HG02870 (cell line): ENCODE measurements around the gene CARS1.
A peak's percentile ranks its signal among the peaks of the same experiment; 100 is the strongest.

Experiments
- ATAC-seq: cut with Tn5 transposase; IDR thresholded peaks from one replicate; pipeline ENCODE4 v1.9.1; 2021; ENCODE audit warnings: mild to moderate bottlenecking, moderate library complexity; ENCODE audit not compliant: unreplicated experiment

The CARS1 gene

DNA sequence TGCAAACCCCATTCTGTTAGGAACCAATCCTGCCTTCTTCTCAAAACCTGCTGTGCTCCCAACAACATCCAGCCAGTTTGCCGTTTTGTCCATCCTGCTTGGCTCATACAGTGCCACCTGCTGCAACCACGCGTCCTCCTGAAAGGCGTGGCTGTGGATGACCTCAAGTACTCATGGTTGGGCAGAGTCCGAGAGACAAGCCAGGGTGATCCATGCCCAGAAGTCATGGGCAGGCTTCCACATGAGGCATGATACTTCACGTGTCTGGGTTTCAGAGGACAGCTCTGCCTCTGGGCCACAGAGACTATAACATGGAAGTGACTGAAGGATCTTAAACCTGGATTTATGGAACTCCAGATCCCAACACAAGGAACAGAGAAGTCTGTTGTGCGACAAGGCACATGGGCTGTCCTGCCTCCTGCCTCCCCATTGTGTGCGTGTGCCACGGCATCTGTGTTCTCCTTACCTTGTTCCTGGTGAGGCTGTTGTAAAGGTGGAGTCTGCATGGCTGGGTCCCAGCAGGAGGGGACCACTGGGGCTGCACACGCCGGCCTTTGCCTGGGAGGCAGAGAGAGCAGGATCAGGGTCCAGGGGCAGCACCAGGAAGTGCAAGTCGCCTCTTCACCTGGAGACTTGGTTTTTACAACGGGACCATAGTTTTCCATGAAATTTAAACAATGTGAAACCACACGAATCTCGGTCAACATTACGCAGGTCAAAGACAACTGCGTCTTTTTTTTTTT is 15.4 kb downstream of the CARS1 start:
- ATAC-seq = no peak

GRCh38 chr11:3040881-3041280 is 16.3 kb downstream of the CARS1 start:
- ATAC-seq = no peak

GRCh38 chr11:3037945-3038271 is 19.3 kb downstream of the CARS1 start:
- no peak for ATAC-seq

DNA sequence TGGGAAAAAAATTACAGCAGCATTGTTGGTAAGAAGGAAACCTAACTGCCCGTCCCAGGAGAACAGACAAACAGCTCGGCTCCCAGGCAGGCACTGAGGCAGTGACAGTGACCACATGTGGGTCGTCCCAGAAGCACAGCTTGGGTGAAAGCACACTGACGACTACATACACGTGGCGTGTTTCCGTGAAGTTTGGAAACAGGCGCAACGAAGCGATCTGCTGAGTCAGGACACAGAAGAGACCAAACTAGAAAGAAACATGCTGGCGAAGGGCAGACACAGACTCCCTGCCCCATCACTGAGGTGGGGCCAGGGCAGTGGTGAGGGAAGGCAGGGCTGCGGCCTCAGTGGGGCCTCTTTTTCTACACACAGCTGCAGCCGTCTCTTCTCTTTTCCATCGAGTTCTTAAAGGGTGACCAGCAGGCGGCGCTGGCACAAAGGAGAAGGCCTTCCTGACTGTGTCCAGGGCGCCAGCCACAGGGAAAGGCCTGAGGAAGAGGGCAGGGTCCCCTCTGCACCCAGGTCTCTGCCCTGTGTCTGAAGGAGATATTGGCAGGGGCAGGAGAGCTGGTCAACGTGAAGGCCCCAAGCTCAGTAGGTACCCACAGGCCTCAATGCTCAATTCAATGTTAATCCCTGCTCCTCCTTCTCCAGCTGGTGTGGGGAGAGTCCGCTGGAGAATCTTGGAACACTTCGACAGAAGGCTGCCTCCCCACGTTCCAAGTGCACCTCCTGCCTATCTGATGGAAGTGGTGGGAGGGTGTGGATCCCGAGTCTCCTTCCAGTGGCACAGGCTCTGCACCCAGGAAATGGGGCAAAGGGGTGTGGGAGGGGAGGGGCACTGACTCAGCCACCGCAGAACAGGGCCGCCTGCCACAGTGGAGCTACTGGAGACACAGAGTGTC is 19.9 kb downstream of the CARS1 start:
- no peak for ATAC-seq

- no peak for ATAC-seq
Measured at GRCh38 chr11:3036419-3036818, 20.8 kb downstream of the CARS1 start.

DNA sequence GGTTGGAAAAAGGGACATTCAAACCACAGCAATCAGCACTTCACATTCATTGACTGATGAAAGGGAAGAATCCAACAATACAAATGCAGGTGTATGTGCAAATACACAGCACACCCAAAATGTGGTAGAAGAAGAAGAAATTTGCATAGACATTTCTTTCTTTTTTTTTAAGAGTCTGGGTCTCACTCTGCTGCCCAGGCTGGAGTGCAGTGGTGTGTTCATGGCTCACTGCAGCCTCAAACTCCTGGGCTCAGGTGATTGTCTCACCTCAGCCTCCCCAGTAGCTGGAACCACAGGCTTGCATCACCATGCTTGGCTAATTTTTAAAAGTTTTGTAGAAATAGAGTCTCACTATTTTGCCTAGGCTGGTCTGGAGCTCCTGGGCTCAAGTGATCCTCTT is 21.9 kb downstream of the CARS1 start:
- ATAC-seq = no peak

DNA sequence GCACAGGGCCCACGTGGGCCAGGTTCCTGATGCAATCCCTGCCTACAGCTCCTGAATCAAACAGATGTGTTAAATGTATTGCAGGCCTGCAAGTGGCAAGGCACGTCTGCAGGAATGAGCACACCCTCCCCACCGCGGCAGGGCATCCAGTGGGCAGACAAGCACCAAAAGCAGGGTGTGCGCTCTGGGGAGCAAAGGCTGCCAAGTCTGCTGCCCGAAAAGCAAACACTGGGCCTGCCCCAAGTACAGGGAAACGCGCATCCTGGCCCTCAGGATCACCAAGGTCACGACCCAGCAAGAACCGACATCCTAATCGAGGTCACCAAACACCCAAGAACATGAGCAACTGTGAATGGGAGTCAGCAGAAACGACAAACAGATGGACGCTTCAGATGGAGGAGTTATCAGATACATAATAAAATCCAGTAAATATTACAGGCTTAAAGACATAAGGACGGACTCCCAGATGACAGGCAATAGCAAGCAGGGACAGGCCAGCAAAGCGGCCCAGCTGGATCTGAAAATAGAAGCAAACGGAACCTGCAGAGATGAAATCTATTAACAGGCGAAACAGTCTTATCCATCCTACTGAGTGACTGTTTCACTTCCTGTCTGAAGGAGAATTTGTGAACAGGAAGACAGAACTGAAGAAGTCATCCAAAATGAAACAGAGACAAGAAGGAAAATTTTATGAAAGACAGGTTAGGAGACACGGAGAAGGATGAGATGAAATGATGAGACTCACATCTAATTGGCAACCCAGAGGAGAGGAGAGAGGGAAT is 26.7 kb downstream of the CARS1 start:
- ATAC-seq = no peak

- no peak for ATAC-seq
Measured at GRCh38 chr11:3028813-3029212, 28.4 kb downstream of the CARS1 start.

- ATAC-seq = no peak
Measured at GRCh38 chr11:3026803-3027202, 30.4 kb downstream of the CARS1 start.

- no peak for ATAC-seq
Measured at GRCh38 chr11:3022982-3023381, 34.2 kb downstream of the CARS1 start.

GRCh38 chr11:3022300-3022967 is 34.8 kb downstream of the CARS1 start:
- peak; percentile 86 for ATAC-seq

GRCh38 chr11:3021125-3021524 is 36.1 kb downstream of the CARS1 start:
- ATAC-seq = no peak

DNA sequence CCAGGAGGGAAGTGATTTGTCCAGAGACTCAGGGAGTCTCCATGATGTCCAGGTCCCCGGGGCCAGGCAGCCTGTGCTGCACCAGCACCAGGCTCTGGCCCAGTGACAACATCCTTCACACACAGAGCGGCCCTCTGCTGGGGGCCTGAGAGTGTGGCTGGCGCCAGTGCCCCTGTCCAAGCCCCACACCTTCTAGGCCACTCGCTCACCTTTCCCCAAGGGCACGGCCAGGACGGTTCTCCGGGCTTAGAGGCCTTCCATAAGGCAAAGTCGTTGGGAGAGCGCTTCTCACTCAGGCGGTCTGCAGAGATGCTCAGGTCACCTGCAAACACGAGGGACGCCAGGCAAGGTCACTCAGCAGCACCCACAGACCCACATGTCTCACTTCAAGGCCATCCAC is 37.2 kb downstream of the CARS1 start:
- no peak for ATAC-seq

DNA sequence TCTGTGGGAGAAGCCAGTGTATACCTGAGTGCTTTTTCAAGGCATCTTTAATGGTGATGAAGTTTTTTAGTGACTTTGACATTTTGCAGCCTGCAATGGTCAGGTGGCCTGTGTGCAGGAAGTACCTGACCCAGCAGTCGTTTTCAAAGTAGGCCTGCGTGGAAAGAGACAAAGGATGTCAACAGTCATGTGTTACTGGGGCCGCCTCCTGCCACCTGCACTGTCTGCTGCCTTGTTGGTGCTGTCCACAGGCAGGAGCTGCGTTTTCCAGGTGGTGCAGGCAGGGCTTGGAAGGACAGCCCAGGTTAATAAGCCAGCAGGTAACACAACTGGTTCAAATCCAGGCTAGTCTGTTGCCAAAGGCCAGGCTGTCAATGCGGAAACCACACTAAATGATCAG is 38.6 kb downstream of the CARS1 start:
- ATAC-seq = no peak

GRCh38 chr11:3016861-3017260 is 40.4 kb downstream of the CARS1 start:
- no peak for ATAC-seq

DNA sequence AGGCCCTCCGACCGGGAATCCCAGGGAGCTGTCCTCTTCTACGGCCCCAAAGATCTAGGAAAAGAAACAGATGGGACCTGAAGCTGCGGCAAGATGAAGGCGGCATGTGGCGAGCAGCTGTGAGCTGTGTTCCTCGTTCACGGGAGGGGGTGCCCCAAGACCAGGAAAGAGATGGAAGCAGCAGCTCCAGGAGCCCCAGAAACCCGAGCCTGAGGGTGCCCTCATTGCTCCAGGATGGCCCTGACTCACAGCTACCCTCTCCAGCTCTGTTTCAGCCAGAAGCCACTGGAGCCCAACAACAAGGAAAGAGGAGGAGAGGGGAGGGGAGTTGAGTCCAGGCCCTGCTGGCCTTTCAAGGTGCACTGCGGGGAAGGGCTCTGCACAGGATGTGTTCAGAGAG is 41.4 kb downstream of the CARS1 start:
- ATAC-seq = no peak

- ATAC-seq = no peak
Measured at GRCh38 chr11:3014943-3015342, 42.3 kb downstream of the CARS1 start.

DNA sequence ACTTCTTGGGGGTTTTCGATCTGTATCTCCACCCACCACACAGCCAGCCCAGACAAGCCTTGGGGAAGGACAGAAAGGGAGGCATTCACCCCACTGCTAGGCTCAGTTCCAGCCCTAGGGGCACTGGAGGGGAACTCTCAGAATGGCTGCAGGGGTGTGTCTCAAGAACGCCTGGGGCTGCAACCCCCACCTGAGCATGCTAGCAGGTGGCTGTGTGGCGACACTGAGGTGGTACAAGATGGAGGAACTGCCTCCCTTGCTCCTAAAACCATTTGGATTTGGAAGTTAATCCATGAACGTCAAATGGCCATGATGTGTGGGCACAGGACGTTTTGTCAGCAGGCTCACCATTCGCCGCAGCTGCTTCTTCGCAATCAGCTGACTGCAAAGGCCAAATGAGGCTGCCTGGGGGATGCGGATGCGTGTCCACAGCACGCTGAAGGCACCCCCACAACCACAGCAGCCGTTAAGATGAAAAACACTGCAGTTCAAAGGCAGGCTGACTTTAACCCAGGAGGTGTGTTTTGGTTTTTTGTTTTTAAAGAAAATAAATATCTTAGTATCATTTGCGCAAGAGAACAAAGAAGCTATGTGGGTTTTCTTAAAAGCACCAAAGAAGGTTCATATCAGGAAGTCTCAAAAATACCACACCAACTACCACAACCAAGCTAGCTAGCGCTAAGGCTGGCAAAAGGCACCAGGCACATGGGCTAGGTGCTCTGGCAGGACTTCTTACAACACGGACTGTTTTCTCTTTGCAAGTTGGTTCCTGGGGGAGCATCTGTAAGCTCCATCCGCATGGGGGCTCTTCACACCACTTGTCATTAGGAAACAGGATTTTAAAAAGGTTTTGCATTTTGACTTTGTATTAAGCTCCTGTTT is 42.9 kb downstream of the CARS1 start:
- no peak for ATAC-seq

- no peak for ATAC-seq
Measured at GRCh38 chr11:3011891-3012885, 45.0 kb downstream of the CARS1 start.
